Liver (tissue), 3 donors: Measurements from ENCODE around the gene LACC1.

Experiments used
- HNF4A ChIP-seq, 2 donors: conservative IDR thresholded peaks; 2 replicates each; pipeline ENCODE4 v1.6.1; 2016; ENCODE audit warnings: antibody characterized with exemption in 2 of 2, mild to moderate bottlenecking in 2 of 2
- RAD21 ChIP-seq, 2 donors: IDR thresholded peaks; 2 replicates each; pipeline ENCODE4 v1.6.1; 2016; ENCODE audit warnings: antibody characterized with exemption in 2 of 2, mild to moderate bottlenecking in 2 of 2
- TAF1 ChIP-seq: conservative IDR thresholded peaks from 2 replicates; pipeline ENCODE4 v1.6.1; 2016; ENCODE audit warnings: antibody characterized with exemption, mild to moderate bottlenecking
- YY1 ChIP-seq: IDR thresholded peaks from 2 replicates; pipeline ENCODE4 v1.6.1; 2016; ENCODE audit warnings: antibody characterized with exemption, mild to moderate bottlenecking
- TF ChIP-seq, protein P1 (sequence below): fragments of 150-350 bp; IDR thresholded peaks from 2 replicates; pipeline ENCODE4 v1.5.1; 2017; ENCODE audit warnings: improper control_type of control experiment, low read depth, low read length; ENCODE audit not compliant: missing input control
- TF ChIP-seq, protein P2 (sequence below): IDR thresholded peaks from 2 replicates; pipeline ENCODE4 v1.6.1; 2016; ENCODE audit warnings: antibody characterized with exemption, mild to moderate bottlenecking
- TF ChIP-seq, protein P3 (sequence below): IDR thresholded peaks from 2 replicates; pipeline ENCODE4 v1.6.1; 2016; ENCODE audit warnings: antibody characterized with exemption
- TF ChIP-seq, protein P4 (sequence below): IDR thresholded peaks from 2 replicates; pipeline ENCODE4 v1.6.1; 2016; ENCODE audit warnings: antibody characterized with exemption
- donor health status: healthy.
- donor health status: healthy.

DNA sequence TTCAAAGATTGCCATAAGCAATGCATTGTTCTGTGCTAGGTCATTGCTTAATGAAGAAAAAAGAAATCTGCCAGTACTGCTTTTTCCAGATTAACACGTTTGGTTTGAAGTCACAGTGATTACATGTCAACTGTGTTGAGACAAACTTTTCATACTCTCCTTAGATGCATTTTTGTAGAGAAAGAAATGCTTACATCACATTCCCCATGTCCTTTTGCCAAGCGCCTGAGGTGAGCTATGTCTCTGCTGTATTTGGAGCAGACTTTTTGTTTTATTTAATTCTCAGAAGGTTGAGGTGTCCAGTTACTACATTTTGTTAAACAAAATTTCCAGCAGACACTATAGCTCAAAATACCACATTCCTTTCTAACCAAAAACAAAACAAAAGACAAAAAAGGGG is 16.2 kb downstream of the LACC1 start:
- TF ChIP-seq, protein P1, sequence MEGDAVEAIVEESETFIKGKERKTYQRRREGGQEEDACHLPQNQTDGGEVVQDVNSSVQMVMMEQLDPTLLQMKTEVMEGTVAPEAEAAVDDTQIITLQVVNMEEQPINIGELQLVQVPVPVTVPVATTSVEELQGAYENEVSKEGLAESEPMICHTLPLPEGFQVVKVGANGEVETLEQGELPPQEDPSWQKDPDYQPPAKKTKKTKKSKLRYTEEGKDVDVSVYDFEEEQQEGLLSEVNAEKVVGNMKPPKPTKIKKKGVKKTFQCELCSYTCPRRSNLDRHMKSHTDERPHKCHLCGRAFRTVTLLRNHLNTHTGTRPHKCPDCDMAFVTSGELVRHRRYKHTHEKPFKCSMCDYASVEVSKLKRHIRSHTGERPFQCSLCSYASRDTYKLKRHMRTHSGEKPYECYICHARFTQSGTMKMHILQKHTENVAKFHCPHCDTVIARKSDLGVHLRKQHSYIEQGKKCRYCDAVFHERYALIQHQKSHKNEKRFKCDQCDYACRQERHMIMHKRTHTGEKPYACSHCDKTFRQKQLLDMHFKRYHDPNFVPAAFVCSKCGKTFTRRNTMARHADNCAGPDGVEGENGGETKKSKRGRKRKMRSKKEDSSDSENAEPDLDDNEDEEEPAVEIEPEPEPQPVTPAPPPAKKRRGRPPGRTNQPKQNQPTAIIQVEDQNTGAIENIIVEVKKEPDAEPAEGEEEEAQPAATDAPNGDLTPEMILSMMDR: no peak
- TF ChIP-seq YY1 (no peak), RAD21 (IDR thresholded peaks at IDR 0.05) (no peak), TAF1 (no peak), HNF4A (conservative IDR thresholded peaks at IDR 0.05) (no peak)
- TF ChIP-seq, protein P2, sequence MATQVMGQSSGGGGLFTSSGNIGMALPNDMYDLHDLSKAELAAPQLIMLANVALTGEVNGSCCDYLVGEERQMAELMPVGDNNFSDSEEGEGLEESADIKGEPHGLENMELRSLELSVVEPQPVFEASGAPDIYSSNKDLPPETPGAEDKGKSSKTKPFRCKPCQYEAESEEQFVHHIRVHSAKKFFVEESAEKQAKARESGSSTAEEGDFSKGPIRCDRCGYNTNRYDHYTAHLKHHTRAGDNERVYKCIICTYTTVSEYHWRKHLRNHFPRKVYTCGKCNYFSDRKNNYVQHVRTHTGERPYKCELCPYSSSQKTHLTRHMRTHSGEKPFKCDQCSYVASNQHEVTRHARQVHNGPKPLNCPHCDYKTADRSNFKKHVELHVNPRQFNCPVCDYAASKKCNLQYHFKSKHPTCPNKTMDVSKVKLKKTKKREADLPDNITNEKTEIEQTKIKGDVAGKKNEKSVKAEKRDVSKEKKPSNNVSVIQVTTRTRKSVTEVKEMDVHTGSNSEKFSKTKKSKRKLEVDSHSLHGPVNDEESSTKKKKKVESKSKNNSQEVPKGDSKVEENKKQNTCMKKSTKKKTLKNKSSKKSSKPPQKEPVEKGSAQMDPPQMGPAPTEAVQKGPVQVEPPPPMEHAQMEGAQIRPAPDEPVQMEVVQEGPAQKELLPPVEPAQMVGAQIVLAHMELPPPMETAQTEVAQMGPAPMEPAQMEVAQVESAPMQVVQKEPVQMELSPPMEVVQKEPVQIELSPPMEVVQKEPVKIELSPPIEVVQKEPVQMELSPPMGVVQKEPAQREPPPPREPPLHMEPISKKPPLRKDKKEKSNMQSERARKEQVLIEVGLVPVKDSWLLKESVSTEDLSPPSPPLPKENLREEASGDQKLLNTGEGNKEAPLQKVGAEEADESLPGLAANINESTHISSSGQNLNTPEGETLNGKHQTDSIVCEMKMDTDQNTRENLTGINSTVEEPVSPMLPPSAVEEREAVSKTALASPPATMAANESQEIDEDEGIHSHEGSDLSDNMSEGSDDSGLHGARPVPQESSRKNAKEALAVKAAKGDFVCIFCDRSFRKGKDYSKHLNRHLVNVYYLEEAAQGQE: no peak
- TF ChIP-seq, protein P3, sequence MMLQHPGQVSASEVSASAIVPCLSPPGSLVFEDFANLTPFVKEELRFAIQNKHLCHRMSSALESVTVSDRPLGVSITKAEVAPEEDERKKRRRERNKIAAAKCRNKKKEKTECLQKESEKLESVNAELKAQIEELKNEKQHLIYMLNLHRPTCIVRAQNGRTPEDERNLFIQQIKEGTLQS: no peak
- TF ChIP-seq, protein P4, sequence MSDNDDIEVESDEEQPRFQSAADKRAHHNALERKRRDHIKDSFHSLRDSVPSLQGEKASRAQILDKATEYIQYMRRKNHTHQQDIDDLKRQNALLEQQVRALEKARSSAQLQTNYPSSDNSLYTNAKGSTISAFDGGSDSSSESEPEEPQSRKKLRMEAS: no peak
